Stimulated activated naive CD8-positive, alpha-beta T cell treated with anti-CD3 and anti-CD28 coated beads, Interleukin-15, Interleukin-2, amounts not matched to agents 100 ng/mL and 50 ng/mL, for 24 hours (primary cell): Measurements from ENCODE around the gene DYNLT2B.
"Not testable (repeated sequence)": the region's sequence is repeated elsewhere in the genome, so short reads cannot be mapped to it uniquely, and the experiment has no call there.

ENCODE experiments used
- H3K27ac Mint-ChIP-seq: one replicate; pipeline ENCODE4 v1.8.0; 2021; ENCODE audit warnings: mild to moderate bottlenecking, mixed read lengths
- H3K27me3 Mint-ChIP-seq: one replicate; pipeline ENCODE4 v1.8.0; 2021; ENCODE audit warnings: mixed read lengths
- H3K36me3 Mint-ChIP-seq: one replicate; pipeline ENCODE4 v1.8.0; 2021; ENCODE audit warnings: low read depth, mixed read lengths
- H3K4me1 Mint-ChIP-seq: one replicate; pipeline ENCODE4 v1.8.0; 2021; ENCODE audit warnings: low read depth, mixed read lengths
- H3K4me3 Mint-ChIP-seq: one replicate; pipeline ENCODE4 v1.8.0; 2021; ENCODE audit warnings: mild to moderate bottlenecking, mixed read lengths
- H3K9me3 Mint-ChIP-seq: one replicate; pipeline ENCODE4 v1.8.0; 2021; ENCODE audit warnings: mixed read lengths

The DYNLT2B gene

GRCh38 chr3:196339493-196340254 lies 21.6 kb upstream of the DYNLT2B start:
- no peak overlapping the region for H3K4me3 Mint-ChIP-seq
- H3K4me1 Mint-ChIP-seq = peaks cover 3% of the 10 kb centered on the region
- no peaks in the 10 kb centered on the region for H3K9me3 Mint-ChIP-seq
- no peak overlapping the region for H3K27ac Mint-ChIP-seq
- H3K27me3 Mint-ChIP-seq = no peaks in the 10 kb centered on the region
- no peaks in the 10 kb centered on the region for H3K36me3 Mint-ChIP-seq

GRCh38 chr3:196339044-196339443 lies 21.0 kb upstream of the DYNLT2B start:
- H3K36me3 Mint-ChIP-seq = no peaks in the 10 kb centered on the region
- H3K27ac Mint-ChIP-seq = no peak overlapping the region
- H3K4me1 Mint-ChIP-seq = no peaks in the 10 kb centered on the region
- no peak overlapping the region for H3K4me3 Mint-ChIP-seq
- no peaks in the 10 kb centered on the region for H3K9me3 Mint-ChIP-seq
- H3K27me3 Mint-ChIP-seq = no peaks in the 10 kb centered on the region

GRCh38 chr3:196336319-196337145 lies 18.5 kb upstream of the DYNLT2B start:
- Mint-ChIP-seq H3K4me1 (no peaks in the 10 kb centered on the region), H3K36me3 (no peaks in the 10 kb centered on the region), H3K9me3 (no peaks in the 10 kb centered on the region), H3K4me3 (no peak overlapping the region), H3K27me3 (no peaks in the 10 kb centered on the region), H3K27ac (no peak overlapping the region)

- Mint-ChIP-seq H3K4me3 (no peak overlapping the region), H3K27me3 (peaks cover under 1% of the 10 kb centered on the region), H3K4me1 (no peaks in the 10 kb centered on the region), H3K27ac (no peak overlapping the region), H3K36me3 (no peaks in the 10 kb centered on the region), H3K9me3 (no peaks in the 10 kb centered on the region)
Observed at GRCh38 chr3:196335503-196335948, 17.5 kb upstream of the DYNLT2B start.

- Mint-ChIP-seq H3K36me3 (no peaks in the 10 kb centered on the region), H3K4me3 (no peak overlapping the region), H3K27me3 (peaks cover 6% of the 10 kb centered on the region), H3K27ac (no peak overlapping the region), H3K9me3 (no peaks in the 10 kb centered on the region), H3K4me1 (no peaks in the 10 kb centered on the region)
Observed at GRCh38 chr3:196334982-196335381, 16.9 kb upstream of the DYNLT2B start.

GRCh38 chr3:196332168-196332567 lies 14.1 kb upstream of the DYNLT2B start:
- H3K9me3 Mint-ChIP-seq = no peaks in the 10 kb centered on the region
- H3K4me3 Mint-ChIP-seq = no peak overlapping the region
- no peak overlapping the region for H3K27ac Mint-ChIP-seq
- no peaks in the 10 kb centered on the region for H3K36me3 Mint-ChIP-seq
- peaks cover 8% of the 10 kb centered on the region for H3K27me3 Mint-ChIP-seq
- H3K4me1 Mint-ChIP-seq = no peaks in the 10 kb centered on the region

- Mint-ChIP-seq H3K36me3 (no peaks in the 10 kb centered on the region), H3K9me3 (no peaks in the 10 kb centered on the region), H3K4me3 (no peak overlapping the region), H3K27me3 (peaks cover 8% of the 10 kb centered on the region), H3K27ac (no peak overlapping the region), H3K4me1 (no peaks in the 10 kb centered on the region)
Observed at GRCh38 chr3:196327405-196327804, 9.4 kb upstream of the DYNLT2B start.

- Mint-ChIP-seq H3K27me3 (peaks cover 8% of the 10 kb centered on the region), H3K4me3 (no peak overlapping the region), H3K4me1 (no peaks in the 10 kb centered on the region), H3K27ac (no peak overlapping the region), H3K36me3 (no peaks in the 10 kb centered on the region), H3K9me3 (no peaks in the 10 kb centered on the region)
Observed at GRCh38 chr3:196326936-196327335, 8.9 kb upstream of the DYNLT2B start.

GRCh38 chr3:196323691-196324090 lies 5.7 kb upstream of the DYNLT2B start:
- H3K4me1 Mint-ChIP-seq = peaks cover 6% of the 10 kb centered on the region
- no peak overlapping the region for H3K27ac Mint-ChIP-seq
- no peaks in the 10 kb centered on the region for H3K9me3 Mint-ChIP-seq
- H3K4me3 Mint-ChIP-seq = no peak overlapping the region
- no peaks in the 10 kb centered on the region for H3K36me3 Mint-ChIP-seq
- peaks cover 3% of the 10 kb centered on the region for H3K27me3 Mint-ChIP-seq

GRCh38 chr3:196323016-196323415 lies 5.0 kb upstream of the DYNLT2B start:
- no peak overlapping the region for H3K4me3 Mint-ChIP-seq
- peaks cover 6% of the 10 kb centered on the region for H3K4me1 Mint-ChIP-seq
- no peaks in the 10 kb centered on the region for H3K36me3 Mint-ChIP-seq
- no peak overlapping the region for H3K27ac Mint-ChIP-seq
- no peaks in the 10 kb centered on the region for H3K9me3 Mint-ChIP-seq
- peaks cover 3% of the 10 kb centered on the region for H3K27me3 Mint-ChIP-seq

GRCh38 chr3:196321162-196321561 lies 3.1 kb upstream of the DYNLT2B start:
- no peak overlapping the region for H3K4me3 Mint-ChIP-seq
- H3K4me1 Mint-ChIP-seq = peaks cover 12% of the 10 kb centered on the region
- no peaks in the 10 kb centered on the region for H3K36me3 Mint-ChIP-seq
- no peaks in the 10 kb centered on the region for H3K27me3 Mint-ChIP-seq
- H3K9me3 Mint-ChIP-seq = no peaks in the 10 kb centered on the region
- no peak overlapping the region for H3K27ac Mint-ChIP-seq

- Mint-ChIP-seq H3K27ac (no peak overlapping the region), H3K4me3 (no peak overlapping the region), H3K27me3 (no peaks in the 10 kb centered on the region), H3K4me1 (peaks cover 12% of the 10 kb centered on the region), H3K36me3 (no peaks in the 10 kb centered on the region), H3K9me3 (no peaks in the 10 kb centered on the region)
Observed at GRCh38 chr3:196320137-196320536, 2.1 kb upstream of the DYNLT2B start.

- peaks cover 12% of the 10 kb centered on the region for H3K4me1 Mint-ChIP-seq
- peak overlapping the region; percentile 85 for H3K27ac Mint-ChIP-seq
- not testable (repeated sequence) for H3K27me3 Mint-ChIP-seq, H3K36me3 Mint-ChIP-seq, H3K9me3 Mint-ChIP-seq
- H3K4me3 Mint-ChIP-seq = peak overlapping the region; percentile 92
Observed at GRCh38 chr3:196316799-196317686, 997 bp downstream of the DYNLT2B start.

GRCh38 chr3:196315821-196316220 lies 2.2 kb downstream of the DYNLT2B start:
- no peak overlapping the region for H3K27ac Mint-ChIP-seq
- H3K9me3 Mint-ChIP-seq = no peaks in the 10 kb centered on the region
- H3K27me3 Mint-ChIP-seq = no peaks in the 10 kb centered on the region
- H3K4me1 Mint-ChIP-seq = peaks cover 12% of the 10 kb centered on the region
- H3K4me3 Mint-ChIP-seq = no peak overlapping the region
- peaks cover 5% of the 10 kb centered on the region for H3K36me3 Mint-ChIP-seq

GRCh38 chr3:196314597-196314996 lies 3.4 kb downstream of the DYNLT2B start:
- no peak overlapping the region for H3K4me3 Mint-ChIP-seq
- H3K27me3 Mint-ChIP-seq = no peaks in the 10 kb centered on the region
- peaks cover 5% of the 10 kb centered on the region for H3K36me3 Mint-ChIP-seq
- H3K27ac Mint-ChIP-seq = no peak overlapping the region
- peaks cover 12% of the 10 kb centered on the region for H3K4me1 Mint-ChIP-seq
- no peaks in the 10 kb centered on the region for H3K9me3 Mint-ChIP-seq
